ENCODE measurements around the gene GSTM3.
"Not testable (repeated sequence)": the region's sequence is repeated elsewhere in the genome, so short reads cannot be mapped to it uniquely, and the experiment has no call there.

The GSTM3 gene

GRCh38 chr1:109762039-109762585, 21.3 kb upstream of the GSTM3 start:
- DNase-seq (ENCODE audit: low read depth) = no peak

- no peak for DNase-seq (ENCODE audit: low read depth)
Observed at GRCh38 chr1:109761227-109762038, 20.6 kb upstream of the GSTM3 start.

- DNase-seq (ENCODE audit: low read depth) = no peak
Observed at GRCh38 chr1:109760581-109761226, 19.9 kb upstream of the GSTM3 start.

GRCh38 chr1:109759513-109760334, 18.9 kb upstream of the GSTM3 start:
- DNase-seq (ENCODE audit: low read depth) = no peak

- DNase-seq (ENCODE audit: low read depth) = no peak
Observed at GRCh38 chr1:109757936-109758786, 17.3 kb upstream of the GSTM3 start.

GRCh38 chr1:109756848-109757521, 16.1 kb upstream of the GSTM3 start:
- no peak for DNase-seq (ENCODE audit: low read depth)

GRCh38 chr1:109756325-109756724, 15.5 kb upstream of the GSTM3 start:
- not testable (repeated sequence) for DNase-seq (ENCODE audit: low read depth)

GRCh38 chr1:109754738-109755137, 13.9 kb upstream of the GSTM3 start:
- no peak for DNase-seq (ENCODE audit: low read depth)

GRCh38 chr1:109751531-109752260, 10.9 kb upstream of the GSTM3 start:
- DNase-seq (ENCODE audit: low read depth) = no peak

- DNase-seq (ENCODE audit: low read depth) = no peak
Observed at GRCh38 chr1:109750920-109751319, 10.1 kb upstream of the GSTM3 start.

- DNase-seq (ENCODE audit: low read depth) = no peak
Observed at GRCh38 chr1:109750241-109750882, 9.5 kb upstream of the GSTM3 start.

- no peak for DNase-seq (ENCODE audit: low read depth)
Observed at GRCh38 chr1:109749221-109749620, 8.4 kb upstream of the GSTM3 start.

- not testable (repeated sequence) for DNase-seq (ENCODE audit: low read depth)
Observed at GRCh38 chr1:109748311-109748710, 7.5 kb upstream of the GSTM3 start.

- peak; percentile 75 for DNase-seq (ENCODE audit: low read depth)
Observed at GRCh38 chr1:109739738-109740614, 862 bp downstream of the GSTM3 start.

GRCh38 chr1:109733236-109733870, 7.5 kb downstream of the GSTM3 start:
- no peak for DNase-seq (ENCODE audit: low read depth)

GRCh38 chr1:109732390-109732881, 8.4 kb downstream of the GSTM3 start:
- DNase-seq (ENCODE audit: low read depth) = no peak

- DNase-seq (ENCODE audit: low read depth) = no peak
Observed at GRCh38 chr1:109730666-109731065, 10.2 kb downstream of the GSTM3 start.

GRCh38 chr1:109728870-109729269, 12.0 kb downstream of the GSTM3 start:
- no peak for DNase-seq (ENCODE audit: low read depth)

Data from ELR (cell line).